Subcutaneous abdominal adipose tissue (tissue), 5 donors: ENCODE results near the gene SYT2.
"Not testable (repeated sequence)": the region's sequence is repeated elsewhere in the genome, so short reads cannot be mapped to it uniquely, and the experiment has no call there.

Experiments used
- H3K27ac ChIP-seq: one replicate; pipeline ENCODE4 v1.7.0; 2013; ENCODE audit warnings: low read depth, mild to moderate bottlenecking, inconsistent platforms, low read length, moderate library complexity
- H3K27me3 ChIP-seq, 5 donors: one replicate each; pipeline ENCODE4 v1.7.0; 2013; ENCODE audit warnings: low read length in 5 of 5, inconsistent platforms in 1 of 5; ENCODE audit not compliant: control insufficient read depth in 5 of 5, insufficient read depth in 4 of 5
- H3K36me3 ChIP-seq, 5 donors: one replicate each; pipeline ENCODE4 v1.7.0; 2013; ENCODE audit warnings: low read length in 5 of 5; ENCODE audit not compliant: control insufficient read depth in 5 of 5, insufficient read depth in 5 of 5
- H3K4me1 ChIP-seq, 5 donors: one replicate each; pipeline ENCODE4 v1.7.0; 2013; ENCODE audit warnings: low read length in 5 of 5, mild to moderate bottlenecking in 3 of 5, moderate library complexity in 1 of 5; ENCODE audit not compliant: control insufficient read depth in 5 of 5, insufficient read depth in 5 of 5
- H3K4me3 ChIP-seq, 5 donors: one replicate each; pipeline ENCODE4 v1.7.0; 2013; ENCODE audit warnings: low read length in 5 of 5, low read depth in 1 of 5
- H3K9ac ChIP-seq, 5 donors: one replicate each; pipeline ENCODE4 v1.7.0; 2013; ENCODE audit warnings: low read length in 5 of 5, mild to moderate bottlenecking in 4 of 5, moderate library complexity in 3 of 5
- H3K9me3 ChIP-seq, 5 donors: one replicate each; pipeline ENCODE4 v1.7.0; 2013; ENCODE audit warnings: low read length in 5 of 5; ENCODE audit not compliant: control insufficient read depth in 5 of 5
- donor health status: healthy.
- donor health status: healthy.
- donor health status: healthy.
- donor health status: healthy.
- donor health status: healthy.

Gene SYT2

DNA sequence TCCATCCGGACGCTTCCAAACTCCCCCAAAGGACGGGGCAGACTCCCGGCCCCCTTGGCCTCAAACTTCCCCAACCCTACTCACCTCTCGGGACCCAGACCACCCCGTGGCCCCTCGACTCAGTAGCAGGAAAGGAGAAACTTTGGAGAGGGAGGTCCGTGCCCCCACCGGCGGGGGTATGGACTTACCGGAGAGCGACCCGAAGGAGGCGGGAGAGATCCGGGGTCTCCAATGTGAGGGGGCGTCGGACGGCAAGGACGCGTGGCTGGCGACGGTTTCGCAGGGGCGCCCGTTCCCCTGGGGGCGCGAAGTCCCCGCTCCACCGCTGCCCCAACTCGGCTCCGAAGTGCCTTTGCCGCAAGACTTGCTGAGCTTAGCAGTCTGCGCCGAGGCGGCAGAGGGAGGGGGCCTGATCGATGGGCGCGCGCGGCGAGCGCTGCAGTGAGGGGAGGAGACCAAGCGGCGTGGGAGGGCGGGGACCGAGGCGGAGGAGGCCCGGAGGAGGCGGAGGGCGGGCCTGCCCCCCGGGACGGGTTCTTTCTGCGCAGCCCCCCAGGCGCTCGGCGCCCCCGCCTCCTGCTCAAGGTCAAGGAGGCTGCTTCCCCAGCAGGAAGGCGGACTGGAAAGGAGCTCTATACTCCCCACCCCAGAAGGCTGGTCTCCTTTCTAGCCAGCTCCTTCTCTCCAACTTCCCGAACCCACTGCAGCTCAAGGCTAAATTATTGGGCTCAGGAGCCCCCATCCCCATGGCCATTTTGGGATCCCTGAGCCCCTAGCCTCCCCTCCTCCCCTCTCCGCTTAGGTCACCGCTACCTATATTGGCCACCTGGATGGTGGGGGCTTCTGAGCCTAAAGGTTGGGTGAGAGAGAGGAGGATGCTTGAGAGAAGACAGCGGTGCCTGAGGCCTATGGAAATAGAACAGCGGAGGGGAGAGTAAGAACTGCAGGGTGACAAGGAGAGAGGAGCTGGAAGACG is at the start of gene SYT2:
TSS of gene SYT2 (minus strand) at position 385 of the 976 bp plus-strand sequence. CDS start 104,682 bp downstream, outside the sequence.
- Histone ChIP-seq H3K9me3 (no peaks in the 10 kb centered on the region), H3K4me1 (peaks cover 0 to 16% (median 16%) of the 10 kb centered on the region in 5 donors), H3K27me3 (peaks cover 32 to 66% (median 52%) of the 10 kb centered on the region in 5 donors), H3K9ac (no peak within 1 kb of the TSS), H3K36me3 (no peaks in the 10 kb centered on the region), H3K27ac (no peak within 1 kb of the TSS), H3K4me3 (peak within 1 kb of the TSS in 3 of 5 donors; percentile 26 to 51 (median 50))

DNA sequence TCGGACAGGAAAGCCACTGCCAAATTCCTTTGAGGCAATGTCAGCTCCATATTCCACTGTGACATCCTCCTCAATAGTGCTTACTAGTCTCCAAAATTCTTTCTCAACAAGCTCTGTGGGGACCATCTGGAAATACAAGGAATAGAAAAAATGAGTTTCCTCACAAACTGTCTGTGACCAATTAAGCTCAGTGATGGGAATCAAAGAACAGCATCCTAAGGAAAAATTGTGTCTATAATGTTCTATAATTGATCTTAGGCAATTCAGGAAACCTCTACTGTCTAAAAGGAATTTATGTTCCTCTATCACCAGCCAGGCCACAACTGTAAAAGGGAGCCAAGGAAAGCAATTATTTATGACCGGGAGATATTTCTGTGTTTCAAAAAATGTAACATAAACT is 46.1 kb upstream of the SYT2 start:
- Histone ChIP-seq H3K36me3 (peaks cover 47 to 92% (median 64%) of the 10 kb centered on the region in 5 donors), H3K4me1 (peaks cover 0 to 13% (median 6%) of the 10 kb centered on the region in 5 donors), H3K9ac (no peak overlapping the region), H3K9me3 (no peaks in the 10 kb centered on the region), H3K27me3 (no peaks in the 10 kb centered on the region), H3K27ac (no peak overlapping the region), H3K4me3 (no peak overlapping the region)

DNA sequence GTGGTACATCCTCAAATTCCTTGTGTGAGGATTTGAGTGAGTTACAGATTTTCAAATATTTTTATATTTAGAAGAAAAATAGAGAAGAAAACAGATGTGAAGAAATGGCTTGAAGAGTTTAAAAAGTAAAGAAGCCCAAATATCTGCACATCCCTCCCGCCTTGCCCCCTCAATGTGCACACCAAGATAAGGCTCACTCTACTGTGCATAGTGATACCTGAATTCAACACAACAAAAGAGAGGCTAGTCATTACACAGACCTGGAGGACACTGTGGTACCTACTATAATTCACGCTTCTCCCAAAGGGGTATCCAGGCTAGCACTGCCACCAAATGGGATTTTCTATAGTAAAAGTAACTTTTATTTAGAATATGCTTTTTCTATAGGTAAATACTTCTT is 44.0 kb upstream of the SYT2 start:
- H3K27ac ChIP-seq, result no peak overlapping the region
- no peak overlapping the region for H3K9ac ChIP-seq
- H3K27me3 ChIP-seq, result no peaks in the 10 kb centered on the region
- peaks cover 52 to 86% (median 64%) of the 10 kb centered on the region in 5 donors for H3K36me3 ChIP-seq
- H3K4me1 ChIP-seq, result peaks cover 0 to 3% (median 0%) of the 10 kb centered on the region in 5 donors
- H3K4me3 ChIP-seq, result no peak overlapping the region
- no peaks in the 10 kb centered on the region for H3K9me3 ChIP-seq

DNA sequence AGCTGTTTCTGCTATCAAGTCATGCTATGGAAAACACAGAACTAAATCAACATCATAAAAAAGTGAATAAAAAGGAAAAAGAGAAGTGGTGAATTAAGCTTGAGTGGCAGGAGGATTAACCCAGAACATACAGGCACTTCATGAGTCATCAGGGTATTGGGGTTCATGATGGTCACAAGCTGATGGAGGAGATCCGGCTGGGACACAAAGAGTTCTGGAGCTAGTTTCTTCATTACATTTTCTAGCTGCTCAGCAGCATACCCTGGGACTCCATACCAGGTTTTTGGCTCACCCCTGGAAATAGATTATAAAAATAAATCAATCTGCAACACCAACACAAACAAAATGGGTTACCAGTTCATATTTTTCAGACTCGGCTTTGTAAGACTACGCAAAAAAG is 42.5 kb upstream of the SYT2 start:
- H3K4me1 ChIP-seq, result peaks cover 0 to 3% (median 0%) of the 10 kb centered on the region in 5 donors
- no peaks in the 10 kb centered on the region for H3K9me3 ChIP-seq
- no peak overlapping the region for H3K27ac ChIP-seq
- H3K9ac ChIP-seq, result no peak overlapping the region
- H3K4me3 ChIP-seq, result no peak overlapping the region
- no peaks in the 10 kb centered on the region for H3K27me3 ChIP-seq
- peaks cover 49 to 81% (median 60%) of the 10 kb centered on the region in 5 donors for H3K36me3 ChIP-seq

GRCh38 chr1:202750761-202751160 is 40.5 kb upstream of the SYT2 start:
- Histone ChIP-seq H3K9me3 (no peaks in the 10 kb centered on the region), H3K27me3 (no peaks in the 10 kb centered on the region), H3K9ac (peak overlapping the region in 1 of 5 donors; percentile 30), H3K4me1 (peaks cover 0 to 3% (median 0%) of the 10 kb centered on the region in 5 donors), H3K27ac (no peak overlapping the region), H3K4me3 (no peak overlapping the region), H3K36me3 (peaks cover 42 to 68% (median 46%) of the 10 kb centered on the region in 5 donors)

DNA sequence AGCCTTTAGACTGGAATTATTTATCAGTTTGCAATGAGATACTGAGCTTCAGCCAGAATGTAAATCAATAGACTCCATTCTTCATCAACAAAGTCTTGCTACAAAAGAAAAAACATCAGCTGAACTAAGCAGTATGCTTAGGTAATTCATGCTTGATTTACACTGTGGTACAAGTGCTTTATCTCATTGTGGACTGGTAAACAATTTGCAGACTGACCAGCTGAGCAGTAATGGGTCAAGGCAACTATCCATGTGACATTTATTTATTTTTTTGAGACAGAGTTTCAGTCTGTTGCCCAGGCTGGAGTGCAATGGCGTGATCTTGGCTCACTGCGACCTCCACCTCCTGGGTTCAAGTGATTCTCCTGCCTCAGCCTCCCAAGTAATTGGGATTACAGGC is 39.8 kb upstream of the SYT2 start:
- Histone ChIP-seq H3K27me3 (no peaks in the 10 kb centered on the region), H3K36me3 (peaks cover 43 to 68% (median 47%) of the 10 kb centered on the region in 5 donors), H3K4me3 (no peak overlapping the region), H3K4me1 (peaks cover 0 to 4% (median 0%) of the 10 kb centered on the region in 5 donors), H3K9ac (no peak overlapping the region), H3K27ac (no peak overlapping the region), H3K9me3 (no peaks in the 10 kb centered on the region)

DNA sequence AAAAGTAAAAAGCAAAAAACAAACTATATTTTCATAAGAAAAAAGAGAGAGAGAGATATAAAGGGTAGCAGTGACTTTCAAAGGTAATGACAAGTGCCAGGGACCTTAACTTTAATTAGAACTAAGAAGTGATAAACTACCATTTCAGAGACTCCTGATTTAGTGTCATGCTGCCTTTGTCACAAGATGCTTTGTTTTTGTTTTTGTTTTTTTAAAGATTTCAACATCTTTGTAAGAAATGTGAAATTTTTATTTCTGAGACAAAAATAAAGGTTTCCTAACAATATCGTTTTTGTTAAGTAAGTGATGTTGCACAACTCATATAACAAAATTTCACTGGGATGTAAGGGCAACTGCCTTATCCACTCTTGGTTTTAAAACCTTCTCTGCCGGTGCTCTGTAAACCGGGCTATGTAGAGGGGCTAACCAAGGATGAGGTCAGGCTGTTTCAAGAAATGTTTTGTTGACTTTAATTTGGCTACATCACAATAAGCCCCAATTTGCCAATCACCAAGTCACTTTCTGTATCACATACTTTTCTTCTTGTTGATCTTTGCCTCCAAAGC is 35.2 kb upstream of the SYT2 start:
- Histone ChIP-seq H3K27me3 (no peaks in the 10 kb centered on the region), H3K27ac (no peak overlapping the region), H3K4me1 (peaks cover 0 to 4% (median 0%) of the 10 kb centered on the region in 5 donors), H3K9me3 (no peaks in the 10 kb centered on the region), H3K4me3 (no peak overlapping the region), H3K36me3 (peaks cover 51 to 70% (median 58%) of the 10 kb centered on the region in 5 donors), H3K9ac (no peak overlapping the region)

DNA sequence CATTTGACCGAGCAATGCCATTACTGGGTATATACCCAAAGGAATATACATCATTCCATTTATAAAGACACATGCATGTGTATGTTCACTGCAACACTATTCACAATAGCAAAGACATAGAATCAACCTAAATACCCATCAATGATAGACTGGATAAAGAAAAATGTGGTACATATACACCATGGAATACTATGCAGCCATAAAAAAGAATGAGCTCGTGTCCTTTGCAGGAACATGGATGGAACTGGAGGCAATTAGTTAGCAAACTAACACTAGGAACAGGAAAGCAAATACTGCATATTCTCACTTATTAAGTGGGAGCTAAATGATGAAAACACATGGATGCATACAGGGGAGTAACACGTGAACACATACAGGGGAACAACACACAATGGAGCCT is 34.5 kb upstream of the SYT2 start:
- H3K4me1 ChIP-seq, H3K9ac ChIP-seq, H3K9me3 ChIP-seq, H3K27me3 ChIP-seq, H3K4me3 ChIP-seq, H3K27ac ChIP-seq: not testable (repeated sequence)
- H3K36me3 ChIP-seq, result peaks cover 46 to 64% (median 54%) of the 10 kb centered on the region in 5 donors

DNA sequence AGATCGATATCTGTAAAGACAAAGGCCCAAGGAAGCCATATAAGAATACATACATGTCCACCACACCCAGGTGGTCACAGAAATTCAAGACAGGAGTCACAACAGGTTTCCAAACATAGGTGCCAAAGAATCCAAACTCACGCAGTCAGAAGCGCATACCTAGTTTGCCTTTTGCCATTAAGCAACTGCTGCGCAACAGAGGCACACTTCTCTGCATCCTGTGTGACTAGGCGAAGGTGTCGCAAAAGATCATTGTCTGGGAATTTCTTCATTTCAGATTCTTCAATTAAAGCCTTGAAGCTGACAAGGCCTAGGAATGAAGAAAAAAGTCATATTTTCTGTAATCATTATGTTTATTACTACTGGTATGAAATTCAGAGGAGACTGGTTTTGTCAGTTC is 32.2 kb upstream of the SYT2 start:
- no peak overlapping the region for H3K4me3 ChIP-seq
- no peaks in the 10 kb centered on the region for H3K9me3 ChIP-seq
- peaks cover 0 to 4% (median 0%) of the 10 kb centered on the region in 5 donors for H3K4me1 ChIP-seq
- H3K27me3 ChIP-seq, result no peaks in the 10 kb centered on the region
- H3K9ac ChIP-seq, result no peak overlapping the region
- peaks cover 41 to 62% (median 51%) of the 10 kb centered on the region in 5 donors for H3K36me3 ChIP-seq
- H3K27ac ChIP-seq, result no peak overlapping the region

GRCh38 chr1:202733251-202733650 is 23.0 kb upstream of the SYT2 start:
- no peak overlapping the region for H3K27ac ChIP-seq
- H3K9ac ChIP-seq, result no peak overlapping the region
- no peaks in the 10 kb centered on the region for H3K4me1 ChIP-seq
- H3K36me3 ChIP-seq, result peaks cover 76 to 89% (median 79%) of the 10 kb centered on the region in 5 donors
- no peaks in the 10 kb centered on the region for H3K9me3 ChIP-seq
- H3K4me3 ChIP-seq, result no peak overlapping the region
- H3K27me3 ChIP-seq, result no peaks in the 10 kb centered on the region
